ENCODE measurements around the gene GTPBP2. TPM values are rescaled to one million over a fixed set of nuclear protein-coding genes. Genes with fewer than 3 reads are reported as not detected.

The GTPBP2 gene, protein sequence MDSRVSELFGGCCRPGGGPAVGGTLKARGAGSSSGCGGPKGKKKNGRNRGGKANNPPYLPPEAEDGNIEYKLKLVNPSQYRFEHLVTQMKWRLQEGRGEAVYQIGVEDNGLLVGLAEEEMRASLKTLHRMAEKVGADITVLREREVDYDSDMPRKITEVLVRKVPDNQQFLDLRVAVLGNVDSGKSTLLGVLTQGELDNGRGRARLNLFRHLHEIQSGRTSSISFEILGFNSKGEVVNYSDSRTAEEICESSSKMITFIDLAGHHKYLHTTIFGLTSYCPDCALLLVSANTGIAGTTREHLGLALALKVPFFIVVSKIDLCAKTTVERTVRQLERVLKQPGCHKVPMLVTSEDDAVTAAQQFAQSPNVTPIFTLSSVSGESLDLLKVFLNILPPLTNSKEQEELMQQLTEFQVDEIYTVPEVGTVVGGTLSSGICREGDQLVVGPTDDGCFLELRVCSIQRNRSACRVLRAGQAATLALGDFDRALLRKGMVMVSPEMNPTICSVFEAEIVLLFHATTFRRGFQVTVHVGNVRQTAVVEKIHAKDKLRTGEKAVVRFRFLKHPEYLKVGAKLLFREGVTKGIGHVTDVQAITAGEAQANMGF
- total RNA-seq, result 49.7 and 65.1 TPM in 2 replicates

DNA sequence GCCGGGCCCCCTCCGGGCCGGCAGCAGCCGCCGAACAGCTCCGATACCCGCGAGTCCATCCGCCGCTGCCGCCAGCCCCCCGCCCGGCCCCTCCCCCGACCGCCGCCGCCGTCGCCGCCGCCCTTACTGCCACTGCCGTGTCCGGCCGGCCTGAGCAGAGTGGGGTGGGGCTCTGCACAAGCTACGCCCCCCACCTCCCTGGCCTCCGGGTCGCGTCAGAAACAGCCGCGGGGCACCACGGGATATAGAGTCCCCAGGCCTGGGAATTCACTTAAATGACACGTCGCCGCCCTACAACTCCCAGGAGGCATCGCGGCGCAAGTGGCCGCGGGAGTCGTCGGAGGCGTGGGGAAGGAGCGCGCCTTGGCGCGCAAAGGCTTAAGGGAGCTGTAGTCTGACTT, at the start of gene GTPBP2:
Gene GTPBP2 (minus strand): TSS at position 161 of the 401 bp plus-strand sequence. CDS start 102 bp downstream, at position 59.

DNA sequence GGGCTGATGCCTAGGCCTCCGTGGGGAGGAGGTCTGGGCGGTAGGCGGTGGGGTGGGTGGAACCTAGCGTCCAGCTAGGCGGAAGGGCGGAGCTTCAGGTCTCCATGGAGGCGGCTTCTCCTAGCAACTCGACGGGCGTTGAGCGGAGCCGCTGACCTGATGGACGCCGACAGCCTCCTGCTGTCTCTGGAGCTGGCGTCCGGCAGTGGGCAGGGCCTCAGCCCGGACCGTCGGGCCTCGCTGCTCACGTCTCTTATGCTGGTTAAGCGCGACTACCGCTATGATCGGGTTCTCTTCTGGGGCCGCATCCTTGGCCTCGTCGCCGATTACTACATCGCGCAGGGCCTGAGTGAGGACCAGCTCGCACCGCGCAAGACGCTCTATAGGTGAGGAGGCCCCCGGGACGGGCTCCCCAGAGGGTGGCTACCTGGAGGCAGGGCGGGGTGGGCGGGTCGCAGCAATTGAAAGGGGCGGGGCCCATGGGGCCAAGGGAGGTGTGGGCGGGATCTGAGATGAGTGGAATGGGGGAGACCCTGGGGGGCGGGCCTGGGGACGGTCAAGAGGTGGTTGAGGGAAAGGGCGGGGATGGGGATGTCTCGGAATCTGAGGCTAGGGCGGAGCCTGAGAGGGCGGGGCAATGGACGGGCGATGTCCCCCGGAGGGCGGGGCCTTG, 16.0 kb upstream of the GTPBP2 start, which contains the start of gene RSPH9:
Gene RSPH9 (plus strand): TSS at position 97 of the 673 bp plus-strand sequence. CDS start 63 bp downstream, at position 160.

GRCh38 chr6:43635387-43636307, 6.6 kb upstream of the GTPBP2 start, which contains the start of gene MAD2L1BP:
Gene MAD2L1BP (plus strand): TSS chr6:43635840. CDS start chr6:43635876, 36 bp downstream.

GRCh38 chr6:43575772-43576551, 53.1 kb downstream of the GTPBP2 start, which contains the start of the genes POLH and XPO5:
Gene POLH (plus strand): TSS chr6:43576185. CDS start chr6:43582320, 6,135 bp downstream.
Gene XPO5 (minus strand): TSS chr6:43576038. CDS start chr6:43575864, 174 bp downstream.

Other genes starting within 250 kb of the GTPBP2 start
- 16.5 and 17.3 TPM in 2 replicates for gene ABCC10, start 201.7 kb downstream of the GTPBP2 start, total RNA-seq
- 0.28 and 0.37 TPM in 2 replicates for gene DLK2, start 173.7 kb downstream of the GTPBP2 start, total RNA-seq
- gene TJAP1, start 151.7 kb downstream of the GTPBP2 start, total RNA-seq, result 7.4 and 9.3 TPM in 2 replicates
- 0.28 and 0.65 TPM in 2 replicates for gene LRRC73, start 118.9 kb downstream of the GTPBP2 start, total RNA-seq
- gene YIPF3, start 112.3 kb downstream of the GTPBP2 start, total RNA-seq, result 120 and 141 TPM in 2 replicates
- gene POLR1C, start 112.2 kb downstream of the GTPBP2 start, total RNA-seq, result 23.9 and 28.4 TPM in 2 replicates
- 15.6 and 19.1 TPM in 2 replicates for gene XPO5, start 53.2 kb downstream of the GTPBP2 start, total RNA-seq
- 16.4 and 21.5 TPM in 2 replicates for gene POLH, start 53.1 kb downstream of the GTPBP2 start, total RNA-seq
- 15.8 and 17.9 TPM in 2 replicates for gene MAD2L1BP, start 6.6 kb upstream of the GTPBP2 start, total RNA-seq
- gene RSPH9, start 15.8 kb upstream of the GTPBP2 start, total RNA-seq, result 0.85 and 1.0 TPM in 2 replicates
- gene MRPS18A, start 58.5 kb upstream of the GTPBP2 start, total RNA-seq, result 35.8 and 46.6 TPM in 2 replicates
- 160 and 284 TPM in 2 replicates for gene VEGFA, start 140.9 kb upstream of the GTPBP2 start, total RNA-seq

Measured in smooth muscle cell of bladder (primary cell).